PC-3 (cell line): ENCODE data around the gene ZNF516. TPM values are rescaled to one million over a fixed set of nuclear protein-coding genes. Genes with fewer than 3 reads are reported as not detected.

Source experiments
- ATAC-seq: fragments of 200-7000 bp; cut with Tn5 transposase; 2 replicates; pipeline ENCODE4 v1.9.1; 2020; ENCODE audit warnings: mild to moderate bottlenecking, moderate library complexity
- BruUV-seq: library from RNA; stranded (reverse); fragments of 400-500 nt; replicated peaks from 2 replicates; lab custom pipeline; 2021; lab: Mats Ljungman, UMichigan
- CTCF ChIA-PET: fragments of 300-600 bp; sonication (Branson Sonifier 250); formaldehyde crosslinking; loops from one replicate; lab custom pipeline; 2022; ENCODE audit warnings: antibody characterized with exemption; lab: Charles Lee
- POLR2A ChIA-PET: fragments of 300-600 bp; sonication (Branson Sonifier 250); formaldehyde crosslinking; loops from one replicate; lab custom pipeline; 2022; ENCODE audit warnings: antibody characterized with exemption; ENCODE audit not compliant: unreplicated experiment; lab: Charles Lee
- DNase-seq: peaks from one replicate; pipeline ENCODE4 v3.0.0-alpha.2; 2015
- H2AFZ ChIP-seq: fragments of 300-600 bp; sonication (generic); 2 replicates; pipeline ENCODE4 v1.6.0; 2016; ENCODE audit warnings: antibody characterized with exemption, low read length
- H3F3A ChIP-seq: fragments of 300-600 bp; sonication (generic); one replicate; pipeline ENCODE4 v1.6.0; 2017; ENCODE audit warnings: antibody characterized with exemption, low read length, control low read depth, mild to moderate bottlenecking; ENCODE audit not compliant: unreplicated experiment
- H3K27ac ChIP-seq: fragments of 300-600 bp; sonication (generic); 2 replicates; pipeline ENCODE4 v1.5.1; 2016; ENCODE audit warnings: mild to moderate bottlenecking, low read length
- H3K27me3 ChIP-seq: fragments of 300-600 bp; sonication (generic); 2 replicates; pipeline ENCODE4 v1.6.1; 2016; ENCODE audit warnings: low read length, mixed read lengths
- H3K36me3 ChIP-seq: fragments of 300-600 bp; sonication (generic); 2 replicates; pipeline ENCODE4 v1.6.1; 2016; ENCODE audit warnings: low read depth, mixed run types, low read length, mixed read lengths
- H3K4me1 ChIP-seq: fragments of 300-600 bp; sonication (generic); 2 replicates; pipeline ENCODE4 v1.5.1; 2016; ENCODE audit warnings: low read length; ENCODE audit not compliant: insufficient read depth
- H3K4me2 ChIP-seq: fragments of 300-600 bp; sonication (generic); 2 replicates; pipeline ENCODE4 v1.6.0; 2016; ENCODE audit warnings: low read length
- H3K4me3 ChIP-seq: fragments of 300-600 bp; sonication (generic); 2 replicates; pipeline ENCODE4 v1.5.1; 2016; ENCODE audit warnings: mild to moderate bottlenecking, low read length, mixed read lengths
- H3K79me2 ChIP-seq: fragments of 300-600 bp; sonication (generic); 2 replicates; pipeline ENCODE4 v1.6.1; 2017; ENCODE audit warnings: low read length, mixed read lengths
- H3K9ac ChIP-seq: fragments of 300-600 bp; sonication (generic); 2 replicates; pipeline ENCODE4 v1.6.0; 2016; ENCODE audit warnings: mild to moderate bottlenecking, low read length
- H3K9me2 ChIP-seq: fragments of 300-600 bp; sonication (generic); replicated peaks from 2 replicates; pipeline ENCODE4 v1.6.1; 2016; ENCODE audit warnings: mixed run types, low read length, mixed read lengths
- H3K9me3 ChIP-seq: fragments of 300-600 bp; sonication (generic); 2 replicates; pipeline ENCODE4 v1.6.1; 2016; ENCODE audit warnings: low read length, mixed read lengths
- H4K20me1 ChIP-seq: fragments of 300-600 bp; sonication (generic); 2 replicates; pipeline ENCODE4 v1.6.1; 2016; ENCODE audit warnings: low read length, mixed read lengths
- CTCF ChIP-seq: fragments of 300-600 bp; sonication (generic); conservative IDR thresholded peaks from 2 replicates; pipeline ENCODE4 v1.5.1; 2017; ENCODE audit warnings: antibody characterized with exemption, low read depth, mild to moderate bottlenecking, low read length
- EZH2 ChIP-seq: fragments of 300-600 bp; sonication (generic); IDR thresholded peaks from one replicate; pipeline ENCODE4 v1.6.1; 2017; ENCODE audit warnings: antibody characterized with exemption, mild to moderate bottlenecking, low read length; ENCODE audit not compliant: unreplicated experiment
- EZH2phosphoT487 ChIP-seq: fragments of 300-600 bp; sonication (generic); IDR thresholded peaks from 2 replicates; pipeline ENCODE4 v1.6.1; 2018; ENCODE audit warnings: mild to moderate bottlenecking, antibody characterized with exemption, low read length, borderline replicate concordance
- intact Hi-C: fragments of 100-400 bp; cut with micrococcal nuclease; formaldehyde crosslinking; loops from 2 replicates; pipeline ENCODE4 v1.9.0; 2023
- total RNA-seq: library from RNA; depleted of rRNA; stranded (reverse); fragments of >200 nt; gene quantifications from 2 replicates; pipeline ENCODE4 v1.2.3, GENCODE V29; 2014

The ZNF516 gene
- total RNA-seq, 1 experiment from 2014 or later: 4.0 TPM

- Histone ChIP-seq H3K36me3 (no peaks in the 10 kb centered on the region), H3K4me3 (no peak overlapping the region), H3K27me3 (peaks cover 28% of the 10 kb centered on the region; the same call in 1 of the 2 replicates), H3K9me2 (no peaks in the 10 kb centered on the region), H3K9me3 (no peaks in the 10 kb centered on the region), H3K79me2 (no peaks in the 10 kb centered on the region), H3K4me1 (peaks cover 16% of the 10 kb centered on the region), H3K4me2 (no peak overlapping the region), H3K9ac (no peak overlapping the region), H3K27ac (no peak overlapping the region), H3F3A (no peaks in the 10 kb centered on the region), H2AFZ (no peak overlapping the region), H4K20me1 (no peaks in the 10 kb centered on the region)
- intact Hi-C loops: no loop called here
- no peak for DNase-seq
- POLR2A ChIA-PET: interaction anchor here (0.6 kb wide), 1 partner anchor 544 kb away, joined by 3 read pairs; no protein-coding TSS in a partner anchor
- CTCF ChIA-PET: no interaction called here
- no TSS peak for BruUV-seq
- no peak for TF ChIP-seq EZH2phosphoT487
- no peak for TF ChIP-seq EZH2
- no peak for TF ChIP-seq CTCF
- ATAC-seq: no peak
Observed at GRCh38 chr18:76442413-76443171, 52.5 kb downstream of the ZNF516 start.

- no TSS peak for BruUV-seq
- TF ChIP-seq EZH2phosphoT487 (no peak), CTCF (no peak), EZH2 (no peak)
- Histone ChIP-seq H3K9me2 (no peaks in the 10 kb centered on the region), H3K9me3 (no peaks in the 10 kb centered on the region), H3K27me3 (peaks cover 31% of the 10 kb centered on the region), H3K4me3 (no peak overlapping the region), H3K36me3 (no peaks in the 10 kb centered on the region), H3F3A (no peaks in the 10 kb centered on the region), H3K4me1 (peaks cover 16% of the 10 kb centered on the region), H3K27ac (no peak overlapping the region), H3K79me2 (no peaks in the 10 kb centered on the region), H4K20me1 (no peaks in the 10 kb centered on the region), H3K9ac (no peak overlapping the region), H3K4me2 (no peak overlapping the region), H2AFZ (no peak overlapping the region)
- intact Hi-C loops: no loop called here
- ATAC-seq (no peak), DNase-seq (no peak)
- ChIA-PET POLR2A (interaction anchor here (0.6 kb wide), 1 partner anchor 543 kb away, joined by 3 read pairs; no protein-coding TSS in a partner anchor), CTCF (no interaction called here)
Observed at GRCh38 chr18:76441668-76442412, 53.2 kb downstream of the ZNF516 start.
